Measurements from ENCODE around the gene C1QTNF8. TPM values are rescaled to one million over a fixed set of nuclear protein-coding genes. Genes with fewer than 3 reads are reported as not detected.

The C1QTNF8 gene
- total RNA-seq, 3 donors from 2014 or later (not counting 1 experiment from before 2014, with no cell fraction given): not detected

DNA sequence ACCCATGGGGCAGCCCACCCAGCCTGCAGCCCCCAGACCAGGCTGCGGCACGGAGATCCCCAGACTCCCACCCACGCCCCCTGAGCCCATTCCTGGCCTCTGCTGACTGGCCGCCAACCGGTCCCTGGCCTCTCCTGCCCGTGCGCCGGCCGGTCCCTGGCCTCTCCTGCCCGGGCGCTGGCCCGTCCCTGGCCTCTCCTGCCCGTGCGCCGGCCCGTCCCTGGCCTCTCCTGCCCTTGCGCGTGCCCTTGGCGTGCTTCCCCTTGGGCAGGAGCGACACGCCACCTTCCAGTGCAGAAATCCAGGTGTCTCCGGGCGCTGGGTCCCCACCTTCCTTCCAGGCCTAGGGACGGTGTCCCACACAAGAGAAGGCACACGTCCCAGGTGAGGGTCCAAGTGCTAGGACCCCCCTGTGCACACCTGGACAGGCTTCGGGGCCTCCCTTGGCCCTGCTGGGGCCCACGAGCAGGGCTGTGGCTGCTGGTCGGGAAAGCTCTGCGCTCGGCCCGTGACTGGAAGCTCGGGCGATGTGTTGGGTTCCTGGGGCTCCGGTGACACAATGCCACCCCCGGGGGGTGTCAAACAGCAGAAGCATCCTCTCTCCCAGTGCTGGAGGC lies 35.4 kb upstream of the C1QTNF8 start:
- H3K4me3 ChIP-seq (ENCODE audit: low read length): no peak overlapping the region
- H3K27me3 ChIP-seq (ENCODE audit: control insufficient read depth, insufficient read depth, low read length): no peaks in the 10 kb centered on the region
- no peak overlapping the region for H3K27ac Mint-ChIP-seq
- intact Hi-C loops (cut with micrococcal nuclease): no loop called here
- TF ChIP-seq, protein P1, sequence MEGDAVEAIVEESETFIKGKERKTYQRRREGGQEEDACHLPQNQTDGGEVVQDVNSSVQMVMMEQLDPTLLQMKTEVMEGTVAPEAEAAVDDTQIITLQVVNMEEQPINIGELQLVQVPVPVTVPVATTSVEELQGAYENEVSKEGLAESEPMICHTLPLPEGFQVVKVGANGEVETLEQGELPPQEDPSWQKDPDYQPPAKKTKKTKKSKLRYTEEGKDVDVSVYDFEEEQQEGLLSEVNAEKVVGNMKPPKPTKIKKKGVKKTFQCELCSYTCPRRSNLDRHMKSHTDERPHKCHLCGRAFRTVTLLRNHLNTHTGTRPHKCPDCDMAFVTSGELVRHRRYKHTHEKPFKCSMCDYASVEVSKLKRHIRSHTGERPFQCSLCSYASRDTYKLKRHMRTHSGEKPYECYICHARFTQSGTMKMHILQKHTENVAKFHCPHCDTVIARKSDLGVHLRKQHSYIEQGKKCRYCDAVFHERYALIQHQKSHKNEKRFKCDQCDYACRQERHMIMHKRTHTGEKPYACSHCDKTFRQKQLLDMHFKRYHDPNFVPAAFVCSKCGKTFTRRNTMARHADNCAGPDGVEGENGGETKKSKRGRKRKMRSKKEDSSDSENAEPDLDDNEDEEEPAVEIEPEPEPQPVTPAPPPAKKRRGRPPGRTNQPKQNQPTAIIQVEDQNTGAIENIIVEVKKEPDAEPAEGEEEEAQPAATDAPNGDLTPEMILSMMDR (IDR thresholded peaks at IDR 0.05): no peak
- H3K36me3 Mint-ChIP-seq: no peaks in the 10 kb centered on the region
- no peak overlapping the region for H3K4me3 Mint-ChIP-seq
- no peak overlapping the region for H3K27ac ChIP-seq (ENCODE audit: low read length)
- H3K9me3 Mint-ChIP-seq: no peaks in the 10 kb centered on the region
- DNase-seq (no peak), ATAC-seq (no peak)
- WGBS (ENCODE audit: insufficient coverage): 91% methylated on average over 35 of the region's 35 CpGs
- no peaks in the 10 kb centered on the region for H3K36me3 ChIP-seq (ENCODE audit: control insufficient read depth, insufficient read depth, low read length)
- no peaks in the 10 kb centered on the region for H3K4me1 ChIP-seq (ENCODE audit: control insufficient read depth, insufficient read depth, low read length)
- H3K27me3 Mint-ChIP-seq (ENCODE audit: low read depth in 2 of 2): no peaks in the 10 kb centered on the region
- H3K4me1 Mint-ChIP-seq: no peaks in the 10 kb centered on the region
- no peaks in the 10 kb centered on the region for H3K9me3 ChIP-seq (ENCODE audit: control insufficient read depth, insufficient read depth, low read length)

DNA sequence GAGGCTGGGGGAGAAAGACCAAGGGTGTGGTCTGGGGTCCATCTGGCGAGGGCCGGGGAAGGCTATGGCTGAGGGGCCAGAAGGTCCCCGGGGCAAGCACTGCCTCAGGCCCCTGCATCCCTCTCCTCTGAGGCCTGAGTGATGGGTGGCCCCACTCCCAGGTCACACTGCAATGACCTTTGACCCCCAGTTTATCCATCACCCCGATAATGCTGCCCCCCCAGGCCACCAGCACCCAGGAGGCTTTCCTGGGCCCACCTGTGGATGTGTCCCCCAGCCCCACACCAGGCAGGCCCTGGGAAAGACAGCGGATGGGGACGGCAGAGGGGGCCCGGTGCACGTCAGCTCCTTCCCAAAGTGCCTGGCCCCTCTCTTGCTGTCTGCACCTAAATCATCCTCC lies 34.3 kb upstream of the C1QTNF8 start:
- no peaks in the 10 kb centered on the region for H3K36me3 Mint-ChIP-seq

DNA sequence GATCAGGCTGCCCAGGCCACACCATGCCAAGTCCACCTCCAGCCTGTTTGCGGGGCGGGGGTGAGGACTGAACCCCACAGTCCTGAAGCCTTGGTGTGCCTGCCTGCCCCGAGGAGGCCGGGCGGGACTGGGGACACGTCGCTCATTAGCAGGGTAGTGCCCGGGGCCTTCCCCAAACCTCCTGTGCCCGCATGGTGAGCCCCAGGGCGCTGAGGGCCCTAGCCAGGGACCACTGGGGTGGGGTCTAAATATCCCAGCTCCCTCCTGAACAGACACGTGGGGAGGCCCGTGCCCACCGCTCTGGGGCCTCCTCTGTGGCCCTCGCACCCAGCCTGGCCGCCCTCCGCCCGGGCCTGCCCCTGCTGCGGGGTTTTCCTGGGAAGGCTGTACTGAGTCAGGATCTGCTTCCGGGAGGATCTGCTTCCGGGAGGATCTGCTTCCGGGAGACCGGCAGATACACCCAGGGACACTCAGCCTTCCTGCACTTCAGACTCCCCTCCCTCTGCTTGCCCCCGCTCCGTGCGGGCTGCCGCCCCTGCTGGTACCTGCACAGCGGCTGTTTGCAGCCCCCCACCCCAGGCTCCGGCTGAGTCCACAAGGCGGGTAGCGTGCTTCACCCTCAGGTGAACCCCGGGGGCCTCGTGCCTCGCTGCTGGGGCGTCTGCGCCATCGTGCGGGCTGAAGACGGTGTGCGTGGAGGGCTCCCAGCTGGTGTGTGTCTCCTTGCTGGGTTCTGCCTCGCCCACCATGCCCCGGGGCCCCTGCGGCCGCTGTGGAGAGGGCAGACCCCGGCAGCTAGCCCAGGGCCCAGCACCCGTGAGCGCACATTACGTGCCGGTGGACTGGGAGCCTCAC lies 33.3 kb upstream of the C1QTNF8 start:
- WGBS (ENCODE audit: insufficient coverage): 91% methylated on average over 48 of the region's 48 CpGs
- H3K36me3 Mint-ChIP-seq: no peaks in the 10 kb centered on the region
- Histone ChIP-seq H3K27me3 (ENCODE audit: control insufficient read depth, insufficient read depth, low read length) (no peaks in the 10 kb centered on the region), H3K27ac (ENCODE audit: low read length) (no peak overlapping the region), H3K4me1 (ENCODE audit: control insufficient read depth, insufficient read depth, low read length) (no peaks in the 10 kb centered on the region), H3K9me3 (ENCODE audit: control insufficient read depth, insufficient read depth, low read length) (no peaks in the 10 kb centered on the region), H3K36me3 (ENCODE audit: control insufficient read depth, insufficient read depth, low read length) (no peaks in the 10 kb centered on the region), H3K4me3 (ENCODE audit: low read length) (no peak overlapping the region)
- TF ChIP-seq, protein P1 (IDR thresholded peaks at IDR 0.05): no peak
- no peaks in the 10 kb centered on the region for H3K4me1 Mint-ChIP-seq
- ATAC-seq (no peak), DNase-seq (no peak)
- no peak overlapping the region for H3K27ac Mint-ChIP-seq
- H3K27me3 Mint-ChIP-seq (ENCODE audit: low read depth in 2 of 2): no peaks in the 10 kb centered on the region
- intact Hi-C loops (cut with micrococcal nuclease): no loop called here
- no peaks in the 10 kb centered on the region for H3K9me3 Mint-ChIP-seq
- no peak overlapping the region for H3K4me3 Mint-ChIP-seq

More for the DNA sequence above, 34.3 kb upstream of the C1QTNF8 start:
- TF ChIP-seq, protein P1 (IDR thresholded peaks at IDR 0.05): no peak
- Mint-ChIP-seq H3K27ac (no peak overlapping the region), H3K9me3 (no peaks in the 10 kb centered on the region), H3K27me3 (ENCODE audit: low read depth in 2 of 2) (no peaks in the 10 kb centered on the region), H3K4me3 (no peak overlapping the region), H3K4me1 (no peaks in the 10 kb centered on the region)
- H3K27ac ChIP-seq (ENCODE audit: low read length): no peak overlapping the region
- no peak for DNase-seq
- H3K27me3 ChIP-seq (ENCODE audit: control insufficient read depth, insufficient read depth, low read length): no peaks in the 10 kb centered on the region
- H3K4me1 ChIP-seq (ENCODE audit: control insufficient read depth, insufficient read depth, low read length): no peaks in the 10 kb centered on the region
- no peak for ATAC-seq
- no peak overlapping the region for H3K4me3 ChIP-seq (ENCODE audit: low read length)
- intact Hi-C loops (cut with micrococcal nuclease): no loop called here
- no peaks in the 10 kb centered on the region for H3K36me3 ChIP-seq (ENCODE audit: control insufficient read depth, insufficient read depth, low read length)
- no peaks in the 10 kb centered on the region for H3K9me3 ChIP-seq (ENCODE audit: control insufficient read depth, insufficient read depth, low read length)
- 92% methylated on average over 8 of the region's 8 CpGs for WGBS (ENCODE audit: insufficient coverage)

Measured in natural killer cell (primary cell).